Measurements from ENCODE around the gene DDOST.
"Not testable (repeated sequence)": the region's sequence is repeated elsewhere in the genome, so short reads cannot be mapped to it uniquely, and the experiment has no call there.

DDOST gene

DNA sequence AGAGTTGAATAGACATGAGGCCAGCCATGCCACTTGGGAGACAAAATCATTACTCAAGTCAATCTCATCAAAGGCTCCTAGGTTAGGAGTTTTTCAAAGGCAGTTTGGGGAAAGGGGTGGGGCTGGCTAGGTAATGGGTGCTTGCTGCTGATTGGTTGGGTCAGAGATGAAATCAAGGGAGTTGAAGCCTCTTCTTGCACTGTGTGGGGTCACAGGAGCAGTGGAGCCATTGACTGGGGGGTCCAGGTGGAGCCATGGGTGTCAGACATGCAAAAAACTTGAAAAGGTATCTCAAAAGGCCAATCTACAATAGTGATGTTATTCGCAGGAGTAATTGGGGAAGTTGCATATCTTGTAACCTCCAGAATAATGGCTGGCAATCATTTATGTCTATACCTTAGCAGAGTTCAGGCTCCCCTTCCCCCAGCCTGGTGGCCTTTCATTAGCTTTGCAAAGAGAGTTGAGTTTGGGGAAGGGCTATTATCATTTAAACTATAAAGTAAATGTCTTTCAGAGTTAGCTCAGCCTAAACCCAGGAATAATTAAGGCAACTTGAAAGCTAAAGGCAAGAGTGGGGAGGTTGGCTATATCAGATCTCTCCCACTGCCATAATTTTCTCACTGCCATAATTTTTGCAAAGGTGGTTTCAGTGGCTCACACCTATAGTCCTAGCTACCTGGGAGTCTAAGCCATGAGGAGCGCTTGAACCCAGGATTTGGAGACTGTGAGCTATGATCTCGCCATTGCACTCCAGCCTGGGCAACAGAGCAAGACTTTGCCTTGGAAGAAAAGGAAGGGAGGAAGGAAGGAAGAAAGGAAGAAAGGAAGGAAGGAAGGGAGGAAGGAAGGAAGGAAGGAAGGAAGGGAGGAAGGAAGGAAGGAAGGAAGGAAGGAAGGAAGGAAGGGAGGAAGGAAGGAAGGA, 35.7 kb downstream of the DDOST start:
- no peak for DNase-seq (ENCODE audit: low read depth in 2 of 2, low spot score in 1 of 2)

DNA sequence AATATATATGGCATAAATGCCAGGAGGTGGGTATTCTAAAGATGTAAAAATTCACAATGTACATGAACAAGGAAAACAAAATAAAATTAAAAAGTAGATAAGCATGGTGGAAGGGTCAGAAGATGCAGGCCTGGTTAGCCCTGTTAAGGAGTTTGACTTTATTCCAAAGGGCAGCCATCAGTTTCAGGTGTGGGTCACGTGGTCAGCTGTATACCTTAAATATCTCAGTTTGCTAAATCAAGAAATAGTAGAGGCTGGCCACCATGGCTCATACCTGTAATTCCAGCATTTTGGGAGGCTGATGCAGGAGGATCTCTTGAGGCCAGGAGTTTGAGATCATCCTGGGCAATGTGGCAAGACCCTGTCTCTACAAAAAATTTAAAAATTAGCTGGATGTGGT, 36.5 kb downstream of the DDOST start:
- no peak for DNase-seq (ENCODE audit: low read depth in 2 of 2, low spot score in 1 of 2)

DNA sequence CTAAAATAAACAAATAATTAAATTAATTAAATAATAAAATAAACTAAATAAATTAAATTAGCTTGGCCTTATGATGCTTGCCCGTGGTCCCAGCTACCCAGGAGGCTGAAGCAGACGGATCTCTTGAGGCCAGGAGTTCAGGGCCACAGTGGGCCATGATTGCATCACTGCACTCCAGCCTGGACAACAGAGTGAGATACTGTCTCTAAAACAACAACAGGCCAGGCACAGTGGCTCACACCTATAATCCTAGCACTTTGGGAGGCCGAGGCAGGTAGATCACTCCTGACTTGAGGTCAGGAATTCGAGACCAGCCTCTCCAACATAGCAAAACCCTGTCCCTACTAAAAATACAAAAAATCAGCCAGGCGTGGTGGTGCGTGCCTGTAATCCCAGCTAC, 40.2 kb downstream of the DDOST start:
- no peak for DNase-seq (ENCODE audit: low read depth in 2 of 2, low spot score in 1 of 2)

DNA sequence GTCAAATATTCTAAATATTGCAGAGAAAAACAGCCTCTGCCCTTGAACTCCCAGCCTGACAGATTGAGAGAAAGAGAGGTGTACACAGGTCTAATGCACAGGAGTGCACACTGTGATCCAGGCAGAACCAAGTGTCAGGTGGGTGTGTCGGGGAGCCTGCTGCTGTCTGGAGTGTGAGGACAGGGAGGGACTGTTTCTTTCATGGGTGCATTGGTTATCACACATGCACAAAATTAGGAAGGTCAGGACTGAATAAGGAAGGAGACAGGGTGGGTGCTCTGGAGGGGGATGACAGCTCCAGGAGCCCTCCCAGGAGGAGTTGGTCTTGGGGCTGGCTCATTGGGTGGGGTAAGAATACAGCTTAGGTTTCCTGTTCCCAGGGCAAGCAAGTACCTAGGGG, 41.2 kb downstream of the DDOST start:
- DNase-seq (ENCODE audit: low read depth in 2 of 2, low spot score in 1 of 2): no peak

DNA sequence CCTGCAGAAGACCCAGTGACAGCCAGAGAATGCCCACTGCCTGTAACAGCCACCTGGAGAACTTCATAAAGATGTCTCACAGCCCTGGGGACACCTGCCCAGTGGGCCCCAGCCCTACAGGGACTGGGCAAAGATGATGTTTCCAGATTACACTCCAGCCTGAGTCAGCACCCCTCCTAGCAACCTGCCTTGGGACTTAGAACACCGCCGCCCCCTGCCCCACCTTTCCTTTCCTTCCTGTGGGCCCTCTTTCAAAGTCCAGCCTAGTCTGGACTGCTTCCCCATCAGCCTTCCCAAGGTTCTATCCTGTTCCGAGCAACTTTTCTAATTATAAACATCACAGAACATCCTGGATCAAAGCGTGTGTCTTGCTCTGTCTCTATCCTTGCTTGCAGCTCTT, 42.6 kb downstream of the DDOST start:
- DNase-seq (ENCODE audit: low read depth in 2 of 2, low spot score in 1 of 2): no peak

DNA sequence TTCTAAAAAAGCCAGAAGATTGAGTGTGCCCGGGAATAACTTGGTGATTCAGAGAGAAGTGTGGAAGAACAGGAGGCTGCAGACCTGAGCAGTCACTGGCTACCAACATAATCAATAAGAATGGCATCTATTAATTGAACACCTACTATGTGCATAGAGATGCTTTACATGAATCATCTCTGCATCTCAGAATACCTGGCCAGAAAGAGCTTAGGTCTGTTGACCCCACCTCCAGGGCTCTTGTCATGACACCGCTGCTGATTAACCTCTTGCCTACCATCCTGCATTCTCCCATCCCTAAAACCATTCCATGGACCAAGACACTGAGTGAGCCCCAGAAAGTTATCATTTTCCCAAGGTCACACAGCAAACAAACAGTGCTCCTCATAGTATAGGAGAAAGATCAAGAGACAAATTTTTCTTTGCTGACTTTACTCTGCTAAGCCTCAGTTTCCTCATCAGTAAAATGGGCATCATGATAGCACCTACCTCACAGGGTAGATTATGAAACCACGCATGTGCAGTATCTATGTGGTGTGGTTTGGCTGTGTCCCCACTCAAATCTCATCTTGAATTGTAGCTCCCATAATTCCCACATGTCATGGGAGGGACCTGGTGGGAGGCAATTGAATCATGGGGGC, 44.2 kb downstream of the DDOST start:
- DNase-seq (ENCODE audit: low read depth in 2 of 2, low spot score in 1 of 2): no peak

DNA sequence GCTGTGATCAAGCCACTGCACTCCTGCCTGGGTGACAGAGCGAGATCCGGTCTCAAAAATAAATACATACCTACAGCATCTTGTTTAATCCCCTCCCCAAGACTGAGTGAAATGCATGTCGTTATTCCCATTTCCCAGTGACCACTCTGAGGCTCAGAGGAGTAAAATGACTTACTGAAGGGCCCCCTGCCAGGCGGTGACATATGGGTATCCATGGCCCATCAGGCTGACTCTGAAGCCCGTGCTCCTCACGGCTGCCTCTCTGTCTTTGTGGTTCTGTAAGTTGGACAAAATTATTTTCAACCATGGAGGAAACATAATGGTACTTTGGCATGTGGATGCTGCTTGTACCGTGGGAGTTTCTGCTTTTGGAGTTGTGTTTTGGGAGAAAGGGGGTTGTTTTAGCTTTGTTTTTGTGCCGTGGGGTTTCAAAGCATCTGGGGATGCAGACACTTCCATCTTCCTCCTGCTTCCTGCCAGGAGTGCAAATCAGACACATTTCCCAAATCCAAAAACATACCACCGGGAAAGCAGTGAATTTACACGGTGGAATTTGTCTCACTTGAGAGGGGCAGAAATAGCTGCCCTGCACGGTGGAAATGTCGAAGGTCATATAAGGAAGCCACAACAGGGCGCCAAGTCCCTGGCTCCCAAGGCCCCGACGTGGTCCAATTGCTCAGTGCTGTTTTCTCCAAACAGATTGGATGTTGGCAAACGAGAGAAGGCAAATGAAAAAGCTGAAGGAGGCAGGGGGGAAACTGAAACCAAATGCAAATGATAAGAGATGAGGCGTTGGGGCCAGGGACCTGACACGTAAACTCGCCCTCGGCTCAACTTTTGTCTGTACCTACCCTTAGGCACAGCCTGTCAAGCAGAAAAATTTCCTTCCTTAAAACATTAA, 45.0 kb downstream of the DDOST start:
- DNase-seq (ENCODE audit: low read depth in 2 of 2, low spot score in 1 of 2): no peak

DNA sequence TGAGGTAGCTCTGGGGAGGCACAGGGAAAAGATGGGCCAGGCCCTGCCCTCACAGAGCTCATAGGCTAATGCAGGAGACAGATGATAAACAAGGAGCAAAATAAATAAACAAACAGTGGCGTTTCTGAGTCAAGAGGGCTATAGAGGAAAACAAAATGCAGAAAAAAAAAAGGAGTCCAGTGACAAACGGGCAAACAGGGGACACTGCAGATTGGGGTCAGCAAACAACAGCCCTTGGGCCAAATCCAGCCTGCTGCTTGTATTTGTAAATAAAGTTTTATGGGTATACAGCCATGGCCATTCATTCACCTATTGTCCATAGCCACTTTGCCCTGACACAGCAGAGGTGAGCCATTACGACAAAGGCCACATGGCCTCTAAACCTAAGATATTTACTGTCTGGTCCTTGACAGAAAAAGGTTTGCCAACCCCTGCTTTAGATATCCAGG, 47.0 kb downstream of the DDOST start:
- DNase-seq (ENCODE audit: low read depth in 2 of 2, low spot score in 1 of 2): no peak

DNA sequence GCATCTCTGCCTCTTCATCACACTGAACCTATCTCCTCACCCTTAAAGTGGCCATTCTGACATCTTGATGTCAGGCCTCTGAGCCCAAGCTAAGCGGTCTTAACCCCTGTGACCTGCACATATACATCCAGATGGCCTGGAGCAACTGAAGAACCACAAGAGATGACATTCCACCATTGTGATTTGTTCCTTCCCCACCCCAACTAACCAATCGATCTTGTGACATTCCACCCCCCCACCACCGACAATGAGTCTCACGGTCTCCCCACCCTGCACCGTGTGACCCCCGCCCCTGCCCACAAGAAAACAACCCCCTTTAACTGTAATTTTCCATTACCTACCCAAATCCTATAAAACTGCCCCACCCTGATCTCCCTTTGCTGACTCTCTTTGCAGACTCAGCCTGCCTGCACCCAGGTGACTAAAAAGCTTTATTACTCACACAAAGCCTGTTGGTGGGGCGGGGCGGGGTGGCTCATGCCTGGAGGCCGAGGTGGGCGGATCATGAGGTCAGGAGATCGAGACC, 48.9 kb downstream of the DDOST start:
- DNase-seq (ENCODE audit: low read depth in 2 of 2, low spot score in 1 of 2): no peak

DNA sequence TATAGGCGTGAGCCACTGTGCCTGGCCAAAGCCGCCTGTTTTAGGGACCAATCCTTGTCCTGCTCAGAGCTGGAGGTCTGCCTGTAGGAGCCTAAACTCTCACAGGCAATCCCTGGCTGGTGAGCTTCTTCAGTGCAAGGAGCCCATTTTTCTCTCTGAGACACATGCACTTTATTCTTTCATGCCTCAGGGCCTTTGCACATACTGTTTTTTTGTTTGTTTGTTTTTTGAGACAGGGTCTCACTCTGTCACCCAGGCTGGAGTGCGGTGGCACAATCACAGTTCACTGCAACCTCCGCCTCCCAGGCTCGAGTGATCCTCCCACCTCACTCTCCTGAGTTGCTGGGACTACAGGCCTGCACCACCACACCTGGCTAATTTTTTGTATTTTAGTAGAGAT, 49.5 kb downstream of the DDOST start:
- DNase-seq (ENCODE audit: low read depth in 2 of 2, low spot score in 1 of 2): no peak

DNA sequence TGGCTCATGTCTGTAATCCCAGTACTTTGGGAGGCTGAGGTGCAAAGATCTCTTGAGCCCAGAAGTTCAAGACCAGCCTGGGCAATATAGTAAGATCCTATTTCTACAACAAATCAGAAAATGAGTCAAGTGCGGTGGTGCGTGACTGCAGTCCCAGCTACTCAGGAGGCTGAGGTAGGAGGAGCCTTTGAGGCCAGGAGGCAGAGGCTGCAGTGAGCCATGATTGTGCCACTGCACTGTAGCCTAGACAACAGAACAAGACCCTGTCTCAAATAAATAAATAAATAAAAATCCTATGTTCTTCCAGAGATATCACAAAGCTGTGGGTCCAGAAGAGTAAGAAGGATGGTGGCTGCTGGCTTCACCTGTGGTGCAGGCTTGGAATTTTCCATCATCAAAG, 50.2 kb downstream of the DDOST start:
- no peak for DNase-seq (ENCODE audit: low read depth in 2 of 2, low spot score in 1 of 2)

DNA sequence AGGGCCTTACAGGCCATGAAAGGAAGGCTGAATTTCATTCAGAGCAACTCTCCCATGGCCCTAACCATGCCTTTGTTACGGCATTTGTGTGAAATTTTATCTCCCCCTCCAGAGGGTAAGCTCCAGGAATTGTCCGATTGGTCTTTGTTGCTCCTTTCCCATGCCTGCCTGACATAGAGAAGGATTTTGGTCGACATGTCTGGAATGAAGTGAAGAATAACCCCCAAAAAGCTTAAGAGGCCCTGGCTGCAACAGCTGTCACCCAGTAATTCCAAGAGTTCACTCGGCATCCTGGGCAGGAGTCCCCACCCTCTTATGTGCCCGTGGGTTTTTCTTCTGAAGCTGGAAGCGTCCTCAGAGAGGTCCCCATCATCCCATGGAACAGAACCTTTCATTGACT, 51.6 kb downstream of the DDOST start:
- no peak for DNase-seq (ENCODE audit: low read depth in 2 of 2, low spot score in 1 of 2)

DNA sequence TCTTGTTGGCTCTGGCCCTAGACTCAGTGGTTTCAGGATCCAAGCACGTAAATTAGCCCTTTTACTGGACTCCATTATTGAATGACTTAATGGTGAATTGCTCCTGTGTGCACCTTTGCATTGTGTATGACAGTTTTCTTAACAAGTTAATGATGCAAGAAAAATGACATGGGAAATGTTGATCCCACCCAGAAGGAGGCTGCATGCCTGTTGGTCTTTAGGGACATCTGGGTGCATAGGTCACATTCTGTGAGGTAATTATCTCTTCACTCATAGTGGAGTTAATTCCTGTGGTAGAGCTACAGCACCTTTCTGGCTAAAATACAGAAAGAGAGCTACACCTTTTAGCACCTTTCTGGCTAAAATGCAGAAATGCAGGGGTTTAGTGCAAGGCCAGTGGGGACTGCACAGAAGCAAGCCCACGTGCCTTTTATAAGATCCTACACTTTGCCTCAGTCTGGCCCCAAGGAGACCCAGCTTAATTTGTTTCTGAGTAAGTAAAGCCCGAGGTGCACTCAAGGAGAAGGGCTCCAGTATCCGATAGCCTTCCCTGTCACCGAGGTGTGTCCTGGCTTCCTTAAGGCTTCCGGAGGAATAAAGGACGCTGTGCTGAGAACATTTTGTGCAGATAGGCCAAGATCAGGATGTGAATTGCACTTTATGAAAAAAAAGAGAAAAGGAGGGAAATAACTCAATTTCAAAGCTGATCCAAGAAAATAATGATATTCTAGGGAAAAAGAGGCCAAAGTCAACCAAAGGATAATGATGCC, 54.2 kb downstream of the DDOST start:
- DNase-seq (ENCODE audit: low read depth in 2 of 2, low spot score in 1 of 2): not testable (repeated sequence)

DNA sequence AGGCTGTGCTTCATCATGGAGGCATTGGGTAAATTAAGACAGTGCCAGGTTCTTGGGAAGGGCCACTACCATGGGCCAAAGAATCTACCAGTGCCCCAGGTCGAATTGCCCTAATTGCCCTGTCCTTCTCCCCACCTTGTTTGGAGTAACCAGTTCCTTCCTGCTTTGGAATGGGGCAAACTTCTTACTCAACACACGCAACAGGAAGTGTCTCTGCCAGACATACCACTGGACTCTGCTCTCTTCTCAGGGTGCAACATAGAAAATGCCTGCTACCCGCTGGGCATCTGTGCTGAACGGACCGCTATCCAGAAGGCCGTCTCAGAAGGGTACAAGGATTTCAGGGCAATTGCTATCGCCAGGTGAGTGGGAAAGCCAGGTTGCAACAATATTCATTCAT, 56.5 kb downstream of the DDOST start:
- no peak for DNase-seq (ENCODE audit: low read depth in 2 of 2, low spot score in 1 of 2)

DNA sequence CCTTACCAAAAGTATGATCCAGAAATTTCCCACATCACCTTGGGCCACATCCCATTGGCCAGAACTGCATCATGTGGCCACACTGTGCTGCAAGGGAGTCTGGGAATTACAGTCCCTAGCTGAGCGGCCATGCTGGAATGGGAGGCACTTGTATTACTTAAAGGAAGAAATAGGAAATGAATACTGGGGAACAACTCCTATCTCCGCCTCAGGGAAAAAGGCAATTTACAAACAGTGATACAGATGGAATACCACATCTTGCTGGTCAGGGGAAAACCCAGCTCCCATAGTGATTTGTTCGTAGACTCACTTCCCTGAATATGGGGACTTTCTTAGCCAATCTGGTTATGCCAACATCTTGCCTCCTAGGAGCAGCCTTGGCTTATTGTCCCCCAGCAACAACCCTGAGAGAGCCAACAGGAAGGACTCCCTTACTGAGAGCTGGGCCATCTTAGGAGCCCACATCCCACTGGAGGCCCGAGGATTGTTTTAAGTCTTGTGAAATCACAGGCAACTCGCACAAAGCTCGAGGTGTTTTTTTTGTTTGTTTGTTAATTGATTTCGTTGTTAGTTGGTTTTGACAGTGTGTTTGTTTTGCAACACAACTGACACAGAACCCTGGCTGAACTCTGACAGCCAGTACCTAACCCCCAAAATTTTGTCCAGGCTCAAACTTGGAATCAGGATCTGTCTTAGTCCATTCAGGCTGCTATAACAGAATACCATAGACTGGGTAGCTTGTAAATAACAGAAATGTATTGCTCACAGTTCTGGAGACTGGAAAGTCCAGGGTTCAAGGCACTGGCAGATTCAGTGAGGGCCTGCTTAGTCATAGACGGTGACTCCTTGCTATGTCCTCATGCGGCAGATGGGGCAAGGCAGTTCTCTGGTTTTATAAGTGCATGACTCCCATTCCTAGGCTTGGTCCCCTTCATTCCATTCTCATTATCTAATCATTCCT, 57.4 kb downstream of the DDOST start:
- DNase-seq (ENCODE audit: low read depth in 2 of 2, low spot score in 1 of 2): no peak

DNA sequence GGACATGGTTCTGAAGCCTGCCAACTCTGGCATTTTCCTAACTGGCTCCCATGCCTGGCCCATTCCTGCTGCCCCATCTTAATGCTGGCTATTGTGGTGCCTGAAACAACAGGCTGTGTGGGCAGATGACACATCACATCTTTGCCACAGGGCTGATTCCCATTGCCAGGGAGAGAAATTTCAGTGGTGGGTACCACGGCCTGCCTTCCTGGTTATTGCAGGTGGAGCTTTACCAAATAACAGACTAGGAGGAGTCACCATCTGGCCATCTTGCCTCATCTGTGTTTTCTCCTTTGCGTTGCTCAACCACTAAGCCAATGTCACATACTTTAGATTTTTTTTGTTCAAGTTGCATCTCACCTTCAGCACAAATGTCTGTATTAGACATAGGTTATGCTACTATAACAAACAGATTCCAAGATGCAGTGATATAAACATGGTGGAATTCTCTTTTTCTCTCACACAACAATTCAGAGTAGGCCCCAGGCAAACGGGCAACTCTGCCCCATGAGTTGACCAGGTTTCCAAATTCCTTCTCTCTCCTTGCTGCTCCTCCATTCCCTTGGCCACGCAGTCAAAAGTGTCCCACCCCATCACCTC, 58.2 kb downstream of the DDOST start:
- DNase-seq (ENCODE audit: low read depth in 2 of 2, low spot score in 1 of 2): no peak
